T-cell (primary cell): ENCODE measurements around the gene RBM25. TPM values are rescaled to one million over a fixed set of nuclear protein-coding genes. Genes with fewer than 3 reads are reported as not detected.

Experiments used
- ATAC-seq, 4 experiments: fragments of 200-7000 bp in 3 of 4; fragments of 150-1000 bp in 1 of 4; cut with Tn5 transposase; replicated peaks in 1 of 4; 1 replicate in 3 of 4; 2 replicates in 1 of 4; pipeline ENCODE4 v1.10.0; 2021; ENCODE audit warnings: moderate library complexity in 3 of 4, mild to moderate bottlenecking in 2 of 4, moderate number of reproducible peaks in 1 of 4
- CTCF ChIA-PET, 2 donors: fragments of 300-600 bp; sonication (Branson Sonifier 250); formaldehyde crosslinking; loops; one replicate each; lab custom pipeline; 2022; ENCODE audit warnings: antibody characterized with exemption in 2 of 2; lab: Charles Lee
- POLR2A ChIA-PET, 2 donors: fragments of 300-600 bp; sonication (Branson Sonifier 250); formaldehyde crosslinking; loops; one replicate each; lab custom pipeline; 2022; ENCODE audit warnings: antibody characterized with exemption in 2 of 2; lab: Charles Lee
- DNase-seq, 35 experiments: peaks; one replicate each; pipeline versions ENCODE4 v3.0.0 to v3.0.0-alpha.2; 2013 to 2023
- H3K27ac ChIP-seq: one replicate; pipeline ENCODE4 v1.5.1; 2013; ENCODE audit warnings: low read length
- H3K27me3 ChIP-seq, 2 experiments: replicated peaks in 1 of 2; 1 replicate in 1 of 2; 2 replicates in 1 of 2; pipeline versions ENCODE4 v1.6.1 to v1.7.0; 2013; ENCODE audit warnings: low read length in 1 of 2, mixed read lengths in 1 of 2; ENCODE audit not compliant: control insufficient read depth in 2 of 2, insufficient read depth in 2 of 2; ENCODE audit errors: extremely low read depth in 1 of 2
- H3K36me3 ChIP-seq, 2 donors: 1 replicate in 1 of 2; 2 replicates in 1 of 2; pipeline versions ENCODE4 v1.6.1 to v1.7.0; 2013; ENCODE audit warnings: low read length in 1 of 2; ENCODE audit not compliant: control insufficient read depth in 2 of 2, insufficient read depth in 1 of 2; ENCODE audit errors: extremely low read depth in 1 of 2
- H3K4me1 ChIP-seq, 2 experiments: 1 replicate in 1 of 2; 2 replicates in 1 of 2; pipeline versions ENCODE4 v1.6.1 to v1.7.0; 2013; ENCODE audit warnings: low read length in 2 of 2, mixed read lengths in 1 of 2; ENCODE audit not compliant: insufficient read depth in 2 of 2, control insufficient read depth in 1 of 2; ENCODE audit errors: extremely low read depth in 1 of 2
- H3K4me3 ChIP-seq, 2 donors: 1 replicate in 1 of 2; 2 replicates in 1 of 2; pipeline versions ENCODE4 v1.5.1 to v1.7.0; 2013; ENCODE audit warnings: mild to moderate bottlenecking in 2 of 2, low read length in 1 of 2, moderate library complexity in 1 of 2; ENCODE audit not compliant: control insufficient read depth in 1 of 2; ENCODE audit errors: extremely low read depth in 1 of 2
- H3K9me3 ChIP-seq: 2 replicates; pipeline ENCODE4 v1.7.0; 2013
- H3K27ac Mint-ChIP-seq, 2 donors: one replicate each; pipeline ENCODE4 v1.8.0; 2020 to 2021; ENCODE audit warnings: mild to moderate bottlenecking in 2 of 2, mixed read lengths in 2 of 2
- H3K27me3 Mint-ChIP-seq, 2 donors: one replicate each; pipeline ENCODE4 v1.8.0; 2021 to 2022; ENCODE audit warnings: mixed read lengths in 2 of 2
- H3K36me3 Mint-ChIP-seq: one replicate; pipeline ENCODE4 v1.8.0; 2021; ENCODE audit warnings: mixed read lengths
- H3K4me1 Mint-ChIP-seq, 3 donors: one replicate each; pipeline ENCODE4 v1.8.0; 2020 to 2022; ENCODE audit warnings: mixed read lengths in 3 of 3, mild to moderate bottlenecking in 1 of 3
- H3K4me3 Mint-ChIP-seq, 3 donors: one replicate each; pipeline ENCODE4 v1.8.0; 2020 to 2022; ENCODE audit warnings: mild to moderate bottlenecking in 3 of 3, mixed read lengths in 3 of 3, moderate library complexity in 3 of 3
- H3K9me3 Mint-ChIP-seq, 3 donors: one replicate each; pipeline ENCODE4 v1.8.0; 2020 to 2022; ENCODE audit warnings: mixed read lengths in 3 of 3
- WGBS: methylation state at CpG from one replicate; pipeline ENCODE4 v1.1.5; 2013; ENCODE audit warnings: missing lambda C conversion rate; ENCODE audit not compliant: insufficient coverage; 5-methylcytosine and 5-hydroxymethylcytosine counted together
- total RNA-seq, 35 experiments: library from RNA in 6 of 35; stranded (reverse) in 6 of 35; fragments of 120-200 nt in 1 of 35; gene quantifications; one replicate each; pipeline versions ENCODE4 v1.2.1 to v1.2.4 and lab custom pipeline; 2013 to 2026

RBM25 gene
- total RNA-seq, 5 donors from 2014 or later (not counting 1 experiment from before 2014, with no cell fraction given): 103 to 163 (median 122) TPM

GRCh38 chr14:73143617-73144016 is 85.3 kb downstream of the RBM25 start:
- Histone ChIP-seq H3K27me3 (no peaks in the 10 kb centered on the region), H3K9me3 (no peaks in the 10 kb centered on the region), H3K27ac (no peak overlapping the region), H3K36me3 (peaks cover 0 to 11% of the 10 kb centered on the region in 2 donors), H3K4me1 (peaks cover 0 to 9% of the 10 kb centered on the region in 2 experiments), H3K4me3 (no peak overlapping the region)
- H3K9me3 Mint-ChIP-seq: no peaks in the 10 kb centered on the region
- H3K36me3 Mint-ChIP-seq: peaks cover 7% of the 10 kb centered on the region
- H3K27ac Mint-ChIP-seq: peak overlapping the region in 1 of 2 donors; percentile 49
- peaks cover 32 to 44% (median 42%) of the 10 kb centered on the region in 3 donors for H3K4me1 Mint-ChIP-seq
- WGBS: no CpG with 5 or more reads among the region's 3 CpGs
- CTCF ChIA-PET: interaction anchor here in 1 of 2 donors (0.6 to 0.7 kb wide), 3 partner anchors 10 to 53 kb away, joined by 3 read pairs; no protein-coding TSS in a partner anchor
- H3K27me3 Mint-ChIP-seq: no peaks in the 10 kb centered on the region
- DNase-seq (no peak), ATAC-seq (no peak)
- no peak overlapping the region for H3K4me3 Mint-ChIP-seq
- POLR2A ChIA-PET: interaction anchor here (0.6 kb wide), 5 partner anchors 9 to 1626 kb away, joined by 3 to 6 read pairs (median 5); no protein-coding TSS in a partner anchor

GRCh38 chr14:73145371-73145770 is 87.0 kb downstream of the RBM25 start:
- Mint-ChIP-seq H3K27me3 (no peaks in the 10 kb centered on the region), H3K9me3 (no peaks in the 10 kb centered on the region), H3K4me1 (peaks cover 31 to 41% (median 39%) of the 10 kb centered on the region in 3 donors), H3K27ac (no peak overlapping the region), H3K4me3 (no peak overlapping the region), H3K36me3 (peaks cover 23% of the 10 kb centered on the region)
- H3K36me3 ChIP-seq: peaks cover 7 to 21% of the 10 kb centered on the region in 2 donors
- no CpG with 5 or more reads among the region's 3 CpGs for WGBS
- H3K27me3 ChIP-seq: no peaks in the 10 kb centered on the region
- no peaks in the 10 kb centered on the region for H3K9me3 ChIP-seq
- H3K27ac ChIP-seq: no peak overlapping the region
- H3K4me3 ChIP-seq: no peak overlapping the region
- ChIA-PET POLR2A (interaction anchor here in 1 of 2 donors (0.6 kb wide), 1 partner anchor 25 kb away, joined by 3 read pairs; no protein-coding TSS in a partner anchor), CTCF (no interaction called here)
- H3K4me1 ChIP-seq: peaks cover 0 to 3% of the 10 kb centered on the region in 2 experiments
- no peak for ATAC-seq
- DNase-seq: no peak

- Histone ChIP-seq H3K4me1 (peaks cover 0 to 3% of the 10 kb centered on the region in 2 experiments), H3K9me3 (no peaks in the 10 kb centered on the region), H3K4me3 (no peak overlapping the region), H3K36me3 (peaks cover 7 to 22% of the 10 kb centered on the region in 2 donors), H3K27me3 (no peaks in the 10 kb centered on the region), H3K27ac (no peak overlapping the region)
- Mint-ChIP-seq H3K4me3 (no peak overlapping the region), H3K4me1 (peaks cover 24 to 33% (median 31%) of the 10 kb centered on the region in 3 donors), H3K27ac (peak overlapping the region in 1 of 2 donors; percentile 31), H3K9me3 (no peaks in the 10 kb centered on the region), H3K36me3 (peaks cover 23% of the 10 kb centered on the region), H3K27me3 (no peaks in the 10 kb centered on the region)
- no peak for ATAC-seq
- CTCF ChIA-PET: no interaction called here
- POLR2A ChIA-PET: no interaction called here
- no peak for DNase-seq
- no CpG with 5 or more reads among the region's 3 CpGs for WGBS
Measured at GRCh38 chr14:73146111-73146510, 87.8 kb downstream of the RBM25 start.

GRCh38 chr14:73149753-73150152 is 91.4 kb downstream of the RBM25 start:
- H3K4me3 ChIP-seq: no peak overlapping the region
- Mint-ChIP-seq H3K36me3 (peaks cover 27% of the 10 kb centered on the region), H3K27ac (no peak overlapping the region), H3K4me3 (no peak overlapping the region), H3K4me1 (peaks cover 5 to 15% (median 13%) of the 10 kb centered on the region in 3 donors), H3K9me3 (no peaks in the 10 kb centered on the region), H3K27me3 (no peaks in the 10 kb centered on the region)
- ChIA-PET CTCF (no interaction called here), POLR2A (interaction anchor here in 1 of 2 donors (0.6 kb wide), 1 partner anchor 15 kb away, joined by 3 read pairs; no protein-coding TSS in a partner anchor)
- H3K27me3 ChIP-seq: no peaks in the 10 kb centered on the region
- H3K36me3 ChIP-seq: peaks cover 17 to 39% of the 10 kb centered on the region in 2 donors
- H3K9me3 ChIP-seq: no peaks in the 10 kb centered on the region
- no peaks in the 10 kb centered on the region for H3K4me1 ChIP-seq
- no CpG with 5 or more reads among the region's 2 CpGs for WGBS
- no peak for DNase-seq
- no peak overlapping the region for H3K27ac ChIP-seq
- no peak for ATAC-seq

- H3K27ac Mint-ChIP-seq: no peak overlapping the region
- ChIA-PET CTCF (interaction anchor here in 1 of 2 donors (0.6 kb wide), 1 partner anchor 10 kb away, joined by 3 read pairs; no protein-coding TSS in a partner anchor), POLR2A (interaction anchor here in 1 of 2 donors (0.9 kb wide), 1 partner anchor 17 kb away, joined by 4 read pairs; the partner anchor contains the start of gene PSEN1)
- H3K27ac ChIP-seq: no peak overlapping the region
- H3K4me1 ChIP-seq: no peaks in the 10 kb centered on the region
- ATAC-seq: no peak
- no peaks in the 10 kb centered on the region for H3K4me1 Mint-ChIP-seq
- no peaks in the 10 kb centered on the region for H3K27me3 ChIP-seq
- no peak overlapping the region for H3K4me3 Mint-ChIP-seq
- H3K9me3 ChIP-seq: no peaks in the 10 kb centered on the region
- DNase-seq: no peak
- peaks cover 17 to 48% of the 10 kb centered on the region in 2 donors for H3K36me3 ChIP-seq
- H3K4me3 ChIP-seq: no peak overlapping the region
- no peaks in the 10 kb centered on the region for H3K9me3 Mint-ChIP-seq
- no peaks in the 10 kb centered on the region for H3K27me3 Mint-ChIP-seq
- H3K36me3 Mint-ChIP-seq: peaks cover 33% of the 10 kb centered on the region
Measured at GRCh38 chr14:73153272-73153671, 94.9 kb downstream of the RBM25 start.

- POLR2A ChIA-PET: no interaction called here
- no peak overlapping the region for H3K4me3 ChIP-seq
Measured at GRCh38 chr14:73162251-73162650, 103.9 kb downstream of the RBM25 start.

More at GRCh38 chr14:73162251-73162650, 103.9 kb downstream of the RBM25 start:
- no peak overlapping the region for H3K27ac ChIP-seq
- WGBS: 93% methylated on average over 8 of the region's 11 CpGs
- Mint-ChIP-seq H3K27me3 (no peaks in the 10 kb centered on the region), H3K4me3 (no peak overlapping the region), H3K27ac (no peak overlapping the region), H3K36me3 (peaks cover 60% of the 10 kb centered on the region), H3K4me1 (peaks cover 0 to 2% (median 0%) of the 10 kb centered on the region in 3 donors), H3K9me3 (no peaks in the 10 kb centered on the region)
- DNase-seq (no peak), ATAC-seq (no peak)
- H3K36me3 ChIP-seq: peaks cover 18 to 59% of the 10 kb centered on the region in 2 donors
- H3K4me1 ChIP-seq: no peaks in the 10 kb centered on the region
- H3K9me3 ChIP-seq: no peaks in the 10 kb centered on the region
- CTCF ChIA-PET: no interaction called here
- no peaks in the 10 kb centered on the region for H3K27me3 ChIP-seq
